ENCODE measurements around the gene NFU1. TPM values are rescaled to one million over a fixed set of nuclear protein-coding genes. Genes with fewer than 3 reads are reported as not detected.

NFU1 gene
- total and polyA plus RNA-seq, 2 of the 8 experiments (the other 6 are each of a cell fraction or from before 2014, with no cell fraction given): 18.4 to 45.5 TPM

DNA sequence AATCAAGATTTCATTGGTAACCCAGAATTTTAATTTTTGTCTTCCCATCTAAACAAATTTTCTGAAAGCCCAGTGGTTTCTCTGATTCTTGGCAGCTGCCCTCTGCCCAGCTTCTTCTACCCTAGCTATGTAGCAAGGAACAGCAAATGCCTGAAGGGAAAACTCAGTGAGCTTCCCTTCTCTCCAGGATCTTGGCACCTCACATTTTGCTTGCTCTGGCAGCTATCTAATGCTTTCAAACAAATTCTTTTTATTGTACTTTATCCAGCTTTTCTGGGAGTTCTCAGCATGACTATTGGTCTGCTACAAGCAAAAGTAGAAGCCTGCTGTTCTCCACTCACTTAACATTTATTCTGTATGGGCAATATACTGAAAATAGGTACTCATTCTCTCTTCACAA, 31.9 kb downstream of the NFU1 start (continued):
- TF ChIP-seq EZH2 (IDR thresholded peaks at IDR 0.05; ENCODE audit: low read depth, low read length, severe bottlenecking): no peak
- no peak for TF ChIP-seq TCF12 (IDR thresholded peaks at IDR 0.05; ENCODE audit: low read depth, low read length)
- no peak for TF ChIP-seq JUND (IDR thresholded peaks at IDR 0.05; ENCODE audit: low read length)
- TF ChIP-seq EGR1 (IDR thresholded peaks at IDR 0.05; ENCODE audit: borderline replicate concordance, low read depth, low read length): no peak
- TF ChIP-seq POLR2AphosphoS5 (IDR thresholded peaks at IDR 0.05; ENCODE audit: low read depth, low read length): no peak
- no peak for TF ChIP-seq CBX8 (IDR thresholded peaks at IDR 0.05; ENCODE audit: borderline replicate concordance, low read depth, low read length)
- TF ChIP-seq SAP30 (IDR thresholded peaks at IDR 0.05; ENCODE audit: insufficient read depth, insufficient replicate concordance, low read length): no peak
- no peak for TF ChIP-seq CTBP2 (IDR thresholded peaks at IDR 0.05; ENCODE audit: borderline replicate concordance, insufficient read depth, insufficient read length, low read length)
- no peak for TF ChIP-seq TAF1 (IDR thresholded peaks at IDR 0.05; ENCODE audit: low read depth, low read length)
- TF ChIP-seq POLR2A (IDR thresholded peaks at IDR 0.05; ENCODE audit: control extremely low read depth in 1 of 2, low read depth in 2 of 2, low read length in 2 of 2): no peak
- TF ChIP-seq HDAC2 (IDR thresholded peaks at IDR 0.05; ENCODE audit: borderline replicate concordance in 1 of 2, low read depth in 2 of 2, low read length in 2 of 2): no peak
- TF ChIP-seq, protein P1, sequence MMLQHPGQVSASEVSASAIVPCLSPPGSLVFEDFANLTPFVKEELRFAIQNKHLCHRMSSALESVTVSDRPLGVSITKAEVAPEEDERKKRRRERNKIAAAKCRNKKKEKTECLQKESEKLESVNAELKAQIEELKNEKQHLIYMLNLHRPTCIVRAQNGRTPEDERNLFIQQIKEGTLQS (IDR thresholded peaks at IDR 0.05; ENCODE audit: insufficient read depth, low read depth, low read length): no peak
- TF ChIP-seq RXRA (IDR thresholded peaks at IDR 0.05; ENCODE audit: insufficient read depth, low read depth, low read length): no peak
- TF ChIP-seq KDM1A (IDR thresholded peaks at IDR 0.05; ENCODE audit: borderline replicate concordance, low read length): no peak
- TF ChIP-seq, protein P2, sequence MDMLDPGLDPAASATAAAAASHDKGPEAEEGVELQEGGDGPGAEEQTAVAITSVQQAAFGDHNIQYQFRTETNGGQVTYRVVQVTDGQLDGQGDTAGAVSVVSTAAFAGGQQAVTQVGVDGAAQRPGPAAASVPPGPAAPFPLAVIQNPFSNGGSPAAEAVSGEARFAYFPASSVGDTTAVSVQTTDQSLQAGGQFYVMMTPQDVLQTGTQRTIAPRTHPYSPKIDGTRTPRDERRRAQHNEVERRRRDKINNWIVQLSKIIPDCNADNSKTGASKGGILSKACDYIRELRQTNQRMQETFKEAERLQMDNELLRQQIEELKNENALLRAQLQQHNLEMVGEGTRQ (IDR thresholded peaks at IDR 0.05; ENCODE audit: low read length): no peak
- no peak for TF ChIP-seq FOSL1 (IDR thresholded peaks at IDR 0.05; ENCODE audit: insufficient read depth, low read depth, low read length)
- no peak for TF ChIP-seq NANOG (IDR thresholded peaks at IDR 0.05; ENCODE audit: insufficient read depth, low read depth, low read length, poor library complexity, severe bottlenecking)
